HG02610 (cell line): ENCODE results near the gene BCAS3.
"Not testable (repeated sequence)": the region's sequence is repeated elsewhere in the genome, so short reads cannot be mapped to it uniquely, and the experiment has no call there.

Experiments used
- ATAC-seq: cut with Tn5 transposase; IDR thresholded peaks from one replicate; pipeline ENCODE4 v1.9.1; 2021; ENCODE audit warnings: mild to moderate bottlenecking, moderate library complexity; ENCODE audit not compliant: unreplicated experiment

The BCAS3 gene

GRCh38 chr17:61239327-61239726, 561.7 kb downstream of the BCAS3 start:
- no peak for ATAC-seq

- ATAC-seq, result no peak
These were observed 562.3 kb downstream of the BCAS3 start for GRCh38 chr17:61239953-61240352.

GRCh38 chr17:61240851-61241468, 563.3 kb downstream of the BCAS3 start:
- ATAC-seq, result no peak

GRCh38 chr17:61244988-61245387, 567.3 kb downstream of the BCAS3 start:
- not testable (repeated sequence) for ATAC-seq

GRCh38 chr17:61245706-61246135, 568.1 kb downstream of the BCAS3 start:
- ATAC-seq, result no peak

- no peak for ATAC-seq
These were observed 569.8 kb downstream of the BCAS3 start for GRCh38 chr17:61247439-61247838.

DNA sequence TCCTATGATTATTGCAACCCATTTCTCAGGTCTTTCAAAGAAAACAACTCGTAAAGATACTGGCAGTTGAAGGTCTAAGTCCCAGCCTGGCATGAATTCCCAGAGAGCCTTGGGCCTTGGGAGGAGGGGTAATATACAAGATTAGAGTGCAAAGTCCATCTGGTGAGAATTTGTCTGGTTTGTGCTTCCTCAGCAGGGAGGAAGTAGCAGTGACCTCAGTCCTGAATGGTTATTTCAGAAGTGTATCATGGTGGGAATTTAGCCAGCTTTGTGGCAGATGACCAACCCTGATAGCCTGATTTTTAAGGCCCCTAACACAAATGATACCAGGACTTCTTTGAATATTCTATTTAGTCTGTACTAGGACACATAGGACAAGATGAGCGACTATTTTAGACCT, 570.7 kb downstream of the BCAS3 start:
- ATAC-seq, result no peak

DNA sequence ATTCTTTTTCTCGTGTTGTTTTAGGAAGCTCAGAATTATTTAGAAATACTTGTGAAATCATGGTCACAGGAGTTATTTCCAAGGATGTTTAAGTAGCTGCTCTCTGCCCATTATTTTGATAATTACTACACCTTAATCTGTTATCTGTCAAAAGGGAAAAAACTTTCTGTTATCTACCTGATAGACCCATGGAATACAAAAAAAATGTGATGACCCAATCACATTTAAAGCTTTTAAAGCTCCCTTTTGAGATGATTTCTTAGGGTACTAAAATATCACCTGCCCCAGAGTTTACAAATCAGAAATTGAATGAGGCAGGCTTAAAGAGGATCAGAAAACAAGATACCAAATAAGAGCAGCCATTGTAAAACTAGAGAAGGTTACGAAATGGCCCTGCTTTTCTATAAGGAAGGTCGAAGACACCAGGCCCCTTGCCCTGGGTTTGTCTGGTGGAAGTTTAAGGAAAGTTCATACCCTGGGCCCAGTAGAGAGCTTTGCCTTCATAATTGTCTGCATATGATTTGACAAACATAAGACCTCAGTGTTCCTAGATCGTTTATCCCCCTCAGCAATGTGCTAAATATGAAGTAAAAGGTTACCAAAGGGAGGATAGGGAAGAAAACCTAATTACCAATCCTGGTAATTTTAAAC, 572.1 kb downstream of the BCAS3 start:
- ATAC-seq, result no peak

DNA sequence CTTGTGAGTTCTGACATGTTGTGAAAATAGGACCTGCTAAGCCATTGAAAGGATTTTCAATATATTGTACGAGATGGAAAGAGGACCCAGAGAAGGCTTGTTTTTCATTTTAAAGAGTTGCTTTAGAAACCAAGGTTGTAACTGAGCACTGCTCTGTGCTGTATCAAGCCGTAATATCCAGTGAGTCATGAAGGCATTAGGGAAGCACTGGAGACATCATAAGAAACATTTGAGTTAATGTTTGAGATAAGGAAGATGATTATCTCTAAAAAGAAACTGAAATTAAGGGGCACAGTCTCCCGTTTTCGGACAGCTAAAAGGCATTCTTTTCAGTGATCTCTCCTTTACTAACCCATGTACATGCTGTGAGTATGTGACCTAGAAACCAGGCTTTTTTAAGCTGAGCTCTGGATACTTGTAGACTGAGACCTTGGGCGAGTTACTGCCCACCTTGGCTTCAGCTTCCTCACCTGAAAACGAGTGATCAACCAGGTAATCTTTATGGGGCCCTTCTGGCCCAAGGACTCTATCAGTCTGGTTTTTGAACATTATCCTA, 572.8 kb downstream of the BCAS3 start:
- no peak for ATAC-seq

- ATAC-seq, result no peak
These were observed 574.6 kb downstream of the BCAS3 start for GRCh38 chr17:61251939-61252865.

GRCh38 chr17:61253362-61253761, 575.7 kb downstream of the BCAS3 start:
- ATAC-seq, result no peak

GRCh38 chr17:61253937-61254574, 576.4 kb downstream of the BCAS3 start:
- no peak for ATAC-seq

- ATAC-seq, result no peak
These were observed 577.3 kb downstream of the BCAS3 start for GRCh38 chr17:61254904-61255303.

GRCh38 chr17:61255647-61256046, 578.0 kb downstream of the BCAS3 start:
- no peak for ATAC-seq

DNA sequence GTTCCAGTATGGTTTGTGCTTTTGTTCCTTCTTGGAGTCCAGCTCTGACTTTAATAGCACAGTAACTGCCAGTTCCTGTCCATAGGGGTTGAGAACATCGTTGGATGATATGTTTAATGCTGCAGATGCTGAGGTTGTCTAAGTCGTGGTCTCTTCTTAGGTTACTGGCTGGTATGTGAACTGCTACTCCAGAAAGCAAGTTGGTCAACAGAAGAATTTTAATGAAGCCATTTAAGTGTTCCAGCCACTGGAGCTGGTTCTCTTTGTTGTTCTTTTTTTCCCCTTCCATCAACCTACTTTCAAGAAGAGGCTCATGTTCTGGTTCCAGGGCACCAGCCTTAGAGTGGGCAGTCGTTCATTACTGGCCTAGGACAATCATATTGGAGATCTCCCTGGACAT, 581.7 kb downstream of the BCAS3 start:
- no peak for ATAC-seq

- ATAC-seq, result no peak
These were observed 582.6 kb downstream of the BCAS3 start for GRCh38 chr17:61260071-61260797.

DNA sequence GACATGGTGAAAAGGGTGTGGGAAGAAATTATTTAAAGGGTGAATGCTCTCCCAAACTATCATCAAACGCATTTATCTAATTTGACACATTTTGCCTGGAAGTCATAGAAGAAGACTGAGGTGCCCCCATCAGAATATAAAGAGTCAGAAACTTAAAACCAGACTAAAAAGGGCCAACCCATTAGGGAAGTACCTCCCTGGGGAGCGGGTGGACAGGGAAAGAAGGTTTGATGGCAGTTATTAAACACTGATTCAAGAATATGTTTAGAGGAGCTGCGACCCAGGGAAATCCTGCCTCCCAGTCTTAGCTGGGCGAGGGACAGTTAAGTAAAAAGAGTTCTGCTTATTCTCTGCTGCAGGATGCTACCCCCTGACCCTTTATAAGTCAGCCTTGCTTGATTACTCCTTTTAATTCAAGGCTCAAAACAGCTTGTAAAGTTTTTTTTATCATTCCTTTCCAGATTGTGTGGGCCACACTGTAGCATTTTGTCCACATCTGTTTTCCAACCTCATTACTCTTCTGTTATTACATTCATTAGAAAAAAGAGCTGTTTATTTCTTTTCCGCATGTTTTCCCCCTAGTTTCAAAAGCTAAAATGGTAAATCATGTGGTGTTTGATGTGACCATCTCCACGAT, 583.5 kb downstream of the BCAS3 start:
- no peak for ATAC-seq

DNA sequence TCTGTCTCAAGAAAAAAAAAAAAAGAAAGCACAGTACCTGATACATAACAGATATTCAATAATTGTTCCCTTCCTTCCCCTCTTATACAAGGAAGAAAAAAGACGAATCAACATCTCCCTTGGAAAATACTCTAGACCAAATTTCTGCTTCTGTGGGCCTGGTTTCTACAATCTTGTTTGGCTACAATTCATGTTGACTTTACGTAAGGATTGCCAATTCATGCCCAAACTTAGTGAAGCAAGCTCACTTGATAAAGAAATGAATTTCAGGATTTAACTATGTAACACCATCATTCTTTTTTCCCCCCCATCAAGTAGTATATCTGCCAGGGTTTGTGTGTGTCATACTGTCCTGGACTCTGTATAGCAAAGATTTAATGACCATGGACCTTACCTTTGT, 587.7 kb downstream of the BCAS3 start:
- ATAC-seq, result no peak

- ATAC-seq, result no peak
These were observed 590.2 kb downstream of the BCAS3 start for GRCh38 chr17:61267847-61268246.

- ATAC-seq, result no peak
These were observed 597.7 kb downstream of the BCAS3 start for GRCh38 chr17:61275395-61275794.
